ENCODE results near the gene CDON. TPM values are rescaled to one million over a fixed set of nuclear protein-coding genes. Genes with fewer than 3 reads are reported as not detected.

CDON gene
- total RNA-seq, 1 experiment from 2014 or later, result 34.1 TPM

- TF ChIP-seq, protein P1, sequence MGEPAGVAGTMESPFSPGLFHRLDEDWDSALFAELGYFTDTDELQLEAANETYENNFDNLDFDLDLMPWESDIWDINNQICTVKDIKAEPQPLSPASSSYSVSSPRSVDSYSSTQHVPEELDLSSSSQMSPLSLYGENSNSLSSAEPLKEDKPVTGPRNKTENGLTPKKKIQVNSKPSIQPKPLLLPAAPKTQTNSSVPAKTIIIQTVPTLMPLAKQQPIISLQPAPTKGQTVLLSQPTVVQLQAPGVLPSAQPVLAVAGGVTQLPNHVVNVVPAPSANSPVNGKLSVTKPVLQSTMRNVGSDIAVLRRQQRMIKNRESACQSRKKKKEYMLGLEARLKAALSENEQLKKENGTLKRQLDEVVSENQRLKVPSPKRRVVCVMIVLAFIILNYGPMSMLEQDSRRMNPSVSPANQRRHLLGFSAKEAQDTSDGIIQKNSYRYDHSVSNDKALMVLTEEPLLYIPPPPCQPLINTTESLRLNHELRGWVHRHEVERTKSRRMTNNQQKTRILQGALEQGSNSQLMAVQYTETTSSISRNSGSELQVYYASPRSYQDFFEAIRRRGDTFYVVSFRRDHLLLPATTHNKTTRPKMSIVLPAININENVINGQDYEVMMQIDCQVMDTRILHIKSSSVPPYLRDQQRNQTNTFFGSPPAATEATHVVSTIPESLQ (CRISPR knock-in tag; IDR thresholded peaks at IDR 0.05), result no peak
- TF ChIP-seq E2F4 (CRISPR knock-in tag; IDR thresholded peaks at IDR 0.05; ENCODE audit: borderline replicate concordance, low read depth), result no peak
- no peak for TF ChIP-seq TP53 (CRISPR knock-in tag; IDR thresholded peaks at IDR 0.05)
- TF ChIP-seq USF1 (CRISPR knock-in tag; IDR thresholded peaks at IDR 0.05), result no peak
- no peak for TF ChIP-seq SP1 (CRISPR knock-in tag; conservative IDR thresholded peaks at IDR 0.05)
- TF ChIP-seq JUN (CRISPR knock-in tag; IDR thresholded peaks at IDR 0.05), result no peak
These were observed 14.5 kb downstream of the CDON start (continued) for GRCh38 chr11:126048197-126048596.

DNA sequence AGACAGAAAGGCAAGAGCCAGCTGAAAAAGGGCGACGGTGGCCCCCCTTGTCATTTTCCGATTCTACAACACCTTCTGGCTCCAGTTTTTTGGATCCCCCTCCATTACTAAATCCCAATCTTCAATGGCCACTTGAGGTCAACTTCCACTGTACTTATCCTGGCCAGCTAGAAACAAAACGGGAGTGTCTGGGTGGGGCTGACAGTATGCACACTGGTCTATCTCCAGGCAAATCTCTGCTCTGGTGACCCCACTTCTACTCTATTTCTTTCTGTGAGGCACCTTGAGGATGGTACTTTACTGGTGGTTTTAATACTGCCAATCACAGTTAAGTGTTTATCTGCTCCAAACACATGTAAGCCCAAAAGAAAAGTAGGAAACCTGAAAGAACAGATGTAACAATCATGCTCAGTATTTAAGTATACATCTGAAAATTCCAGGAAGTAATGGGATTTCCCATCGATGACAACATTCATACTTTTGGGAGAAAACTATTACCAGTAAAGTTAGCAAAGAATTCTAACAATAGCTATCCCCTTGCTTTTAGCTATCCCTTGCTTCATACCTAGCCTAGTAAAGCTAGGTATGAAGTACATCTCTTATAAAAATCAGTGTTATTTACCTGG, 16.0 kb downstream of the CDON start:
- POLR2A ChIA-PET, result no interaction called here
- peaks cover 3% of the 10 kb centered on the region for H3K36me3 Mint-ChIP-seq
- no peak for DNase-seq (ENCODE audit: low spot score)
- no peak overlapping the region for H3K4me3 Mint-ChIP-seq
- peaks cover 10% of the 10 kb centered on the region for H3K4me1 Mint-ChIP-seq
- H3K9me3 Mint-ChIP-seq, result no peaks in the 10 kb centered on the region
- no peak overlapping the region for H3K27ac Mint-ChIP-seq
- no peak for ATAC-seq
- no peak for TF ChIP-seq ZBTB43 (CRISPR knock-in tag; IDR thresholded peaks at IDR 0.05)
- TF ChIP-seq FOXK1 (CRISPR knock-in tag; IDR thresholded peaks at IDR 0.05), result no peak
- TF ChIP-seq, protein P2, sequence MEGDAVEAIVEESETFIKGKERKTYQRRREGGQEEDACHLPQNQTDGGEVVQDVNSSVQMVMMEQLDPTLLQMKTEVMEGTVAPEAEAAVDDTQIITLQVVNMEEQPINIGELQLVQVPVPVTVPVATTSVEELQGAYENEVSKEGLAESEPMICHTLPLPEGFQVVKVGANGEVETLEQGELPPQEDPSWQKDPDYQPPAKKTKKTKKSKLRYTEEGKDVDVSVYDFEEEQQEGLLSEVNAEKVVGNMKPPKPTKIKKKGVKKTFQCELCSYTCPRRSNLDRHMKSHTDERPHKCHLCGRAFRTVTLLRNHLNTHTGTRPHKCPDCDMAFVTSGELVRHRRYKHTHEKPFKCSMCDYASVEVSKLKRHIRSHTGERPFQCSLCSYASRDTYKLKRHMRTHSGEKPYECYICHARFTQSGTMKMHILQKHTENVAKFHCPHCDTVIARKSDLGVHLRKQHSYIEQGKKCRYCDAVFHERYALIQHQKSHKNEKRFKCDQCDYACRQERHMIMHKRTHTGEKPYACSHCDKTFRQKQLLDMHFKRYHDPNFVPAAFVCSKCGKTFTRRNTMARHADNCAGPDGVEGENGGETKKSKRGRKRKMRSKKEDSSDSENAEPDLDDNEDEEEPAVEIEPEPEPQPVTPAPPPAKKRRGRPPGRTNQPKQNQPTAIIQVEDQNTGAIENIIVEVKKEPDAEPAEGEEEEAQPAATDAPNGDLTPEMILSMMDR (IDR thresholded peaks at IDR 0.05), result no peak
- TF ChIP-seq E2F4 (CRISPR knock-in tag; IDR thresholded peaks at IDR 0.05; ENCODE audit: borderline replicate concordance, low read depth), result no peak
- no peak for TF ChIP-seq SOX15 (CRISPR knock-in tag; IDR thresholded peaks at IDR 0.05)
- TF ChIP-seq NR3C1 (CRISPR knock-in tag; conservative IDR thresholded peaks at IDR 0.05; ENCODE audit: low read depth), result no peak
- TF ChIP-seq ZNF121 (CRISPR knock-in tag; IDR thresholded peaks at IDR 0.05), result no peak
- TF ChIP-seq, protein P3, sequence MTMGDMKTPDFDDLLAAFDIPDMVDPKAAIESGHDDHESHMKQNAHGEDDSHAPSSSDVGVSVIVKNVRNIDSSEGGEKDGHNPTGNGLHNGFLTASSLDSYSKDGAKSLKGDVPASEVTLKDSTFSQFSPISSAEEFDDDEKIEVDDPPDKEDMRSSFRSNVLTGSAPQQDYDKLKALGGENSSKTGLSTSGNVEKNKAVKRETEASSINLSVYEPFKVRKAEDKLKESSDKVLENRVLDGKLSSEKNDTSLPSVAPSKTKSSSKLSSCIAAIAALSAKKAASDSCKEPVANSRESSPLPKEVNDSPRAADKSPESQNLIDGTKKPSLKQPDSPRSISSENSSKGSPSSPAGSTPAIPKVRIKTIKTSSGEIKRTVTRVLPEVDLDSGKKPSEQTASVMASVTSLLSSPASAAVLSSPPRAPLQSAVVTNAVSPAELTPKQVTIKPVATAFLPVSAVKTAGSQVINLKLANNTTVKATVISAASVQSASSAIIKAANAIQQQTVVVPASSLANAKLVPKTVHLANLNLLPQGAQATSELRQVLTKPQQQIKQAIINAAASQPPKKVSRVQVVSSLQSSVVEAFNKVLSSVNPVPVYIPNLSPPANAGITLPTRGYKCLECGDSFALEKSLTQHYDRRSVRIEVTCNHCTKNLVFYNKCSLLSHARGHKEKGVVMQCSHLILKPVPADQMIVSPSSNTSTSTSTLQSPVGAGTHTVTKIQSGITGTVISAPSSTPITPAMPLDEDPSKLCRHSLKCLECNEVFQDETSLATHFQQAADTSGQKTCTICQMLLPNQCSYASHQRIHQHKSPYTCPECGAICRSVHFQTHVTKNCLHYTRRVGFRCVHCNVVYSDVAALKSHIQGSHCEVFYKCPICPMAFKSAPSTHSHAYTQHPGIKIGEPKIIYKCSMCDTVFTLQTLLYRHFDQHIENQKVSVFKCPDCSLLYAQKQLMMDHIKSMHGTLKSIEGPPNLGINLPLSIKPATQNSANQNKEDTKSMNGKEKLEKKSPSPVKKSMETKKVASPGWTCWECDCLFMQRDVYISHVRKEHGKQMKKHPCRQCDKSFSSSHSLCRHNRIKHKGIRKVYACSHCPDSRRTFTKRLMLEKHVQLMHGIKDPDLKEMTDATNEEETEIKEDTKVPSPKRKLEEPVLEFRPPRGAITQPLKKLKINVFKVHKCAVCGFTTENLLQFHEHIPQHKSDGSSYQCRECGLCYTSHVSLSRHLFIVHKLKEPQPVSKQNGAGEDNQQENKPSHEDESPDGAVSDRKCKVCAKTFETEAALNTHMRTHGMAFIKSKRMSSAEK (CRISPR knock-in tag; IDR thresholded peaks at IDR 0.05; ENCODE audit: borderline replicate concordance), result no peak
- no peak for TF ChIP-seq ZNF416 (CRISPR knock-in tag; IDR thresholded peaks at IDR 0.05)
- TF ChIP-seq ZNF263 (CRISPR knock-in tag; IDR thresholded peaks at IDR 0.05; ENCODE audit: low read depth), result no peak
- no peak for TF ChIP-seq MLX (CRISPR knock-in tag; IDR thresholded peaks at IDR 0.05)
- no peak for TF ChIP-seq PRRX2 (CRISPR knock-in tag; IDR thresholded peaks at IDR 0.05)
- H3K27me3 Mint-ChIP-seq (ENCODE audit: low read depth), result no peaks in the 10 kb centered on the region
- CTCF ChIA-PET, result interaction anchor here (1.1 to 1.8 kb wide), 2 partner anchors 14 to 15 kb away, joined by 3 to 6 read pairs; partner anchors contain the start of gene CDON
